ENCODE results near the gene KSR1.

Gene KSR1

DNA sequence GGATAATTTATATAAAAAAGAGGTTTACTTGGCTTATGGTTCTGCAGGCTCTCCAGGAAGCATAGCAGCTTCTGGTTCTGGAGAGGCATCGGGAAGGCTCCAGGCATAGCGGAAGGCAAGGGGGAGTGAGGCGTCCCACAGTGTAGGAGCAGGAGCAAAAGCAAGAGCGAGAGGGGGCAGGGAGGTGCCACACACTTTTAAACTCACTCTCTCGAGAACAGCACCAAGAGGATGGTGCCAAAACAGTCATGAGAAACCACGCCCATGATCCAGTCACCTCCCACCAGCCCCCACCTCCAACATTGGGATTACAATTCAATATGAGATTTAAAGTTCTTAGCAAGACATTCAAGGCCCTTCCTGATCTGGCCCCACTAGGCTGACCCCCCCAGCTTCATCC lies 124.8 kb downstream of the KSR1 start:
- TF ChIP-seq, protein P1, sequence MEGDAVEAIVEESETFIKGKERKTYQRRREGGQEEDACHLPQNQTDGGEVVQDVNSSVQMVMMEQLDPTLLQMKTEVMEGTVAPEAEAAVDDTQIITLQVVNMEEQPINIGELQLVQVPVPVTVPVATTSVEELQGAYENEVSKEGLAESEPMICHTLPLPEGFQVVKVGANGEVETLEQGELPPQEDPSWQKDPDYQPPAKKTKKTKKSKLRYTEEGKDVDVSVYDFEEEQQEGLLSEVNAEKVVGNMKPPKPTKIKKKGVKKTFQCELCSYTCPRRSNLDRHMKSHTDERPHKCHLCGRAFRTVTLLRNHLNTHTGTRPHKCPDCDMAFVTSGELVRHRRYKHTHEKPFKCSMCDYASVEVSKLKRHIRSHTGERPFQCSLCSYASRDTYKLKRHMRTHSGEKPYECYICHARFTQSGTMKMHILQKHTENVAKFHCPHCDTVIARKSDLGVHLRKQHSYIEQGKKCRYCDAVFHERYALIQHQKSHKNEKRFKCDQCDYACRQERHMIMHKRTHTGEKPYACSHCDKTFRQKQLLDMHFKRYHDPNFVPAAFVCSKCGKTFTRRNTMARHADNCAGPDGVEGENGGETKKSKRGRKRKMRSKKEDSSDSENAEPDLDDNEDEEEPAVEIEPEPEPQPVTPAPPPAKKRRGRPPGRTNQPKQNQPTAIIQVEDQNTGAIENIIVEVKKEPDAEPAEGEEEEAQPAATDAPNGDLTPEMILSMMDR (IDR thresholded peaks at IDR 0.05): no peak
- no peak for TF ChIP-seq ZFX (IDR thresholded peaks at IDR 0.05; ENCODE audit: borderline replicate concordance)
- no peak overlapping the region for H3K27ac ChIP-seq

DNA sequence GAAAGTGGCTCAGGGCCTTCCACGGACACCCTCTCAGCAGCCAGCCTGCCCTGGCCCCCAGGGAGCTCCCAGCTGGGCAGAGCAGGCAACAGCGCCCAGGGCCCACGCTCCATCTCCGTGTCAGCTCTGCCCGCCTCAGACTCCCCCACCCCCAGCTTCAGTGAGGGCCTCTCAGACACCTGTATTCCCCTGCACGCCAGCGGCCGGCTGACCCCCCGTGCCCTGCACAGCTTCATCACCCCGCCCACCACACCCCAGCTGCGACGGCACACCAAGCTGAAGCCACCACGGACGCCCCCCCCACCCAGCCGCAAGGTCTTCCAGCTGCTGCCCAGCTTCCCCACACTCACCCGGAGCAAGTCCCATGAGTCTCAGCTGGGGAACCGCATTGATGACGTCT lies 126.4 kb downstream of the KSR1 start:
- no peak for TF ChIP-seq ZFX (IDR thresholded peaks at IDR 0.05; ENCODE audit: borderline replicate concordance)
- TF ChIP-seq, protein P1 (IDR thresholded peaks at IDR 0.05): no peak
- no peak overlapping the region for H3K27ac ChIP-seq

DNA sequence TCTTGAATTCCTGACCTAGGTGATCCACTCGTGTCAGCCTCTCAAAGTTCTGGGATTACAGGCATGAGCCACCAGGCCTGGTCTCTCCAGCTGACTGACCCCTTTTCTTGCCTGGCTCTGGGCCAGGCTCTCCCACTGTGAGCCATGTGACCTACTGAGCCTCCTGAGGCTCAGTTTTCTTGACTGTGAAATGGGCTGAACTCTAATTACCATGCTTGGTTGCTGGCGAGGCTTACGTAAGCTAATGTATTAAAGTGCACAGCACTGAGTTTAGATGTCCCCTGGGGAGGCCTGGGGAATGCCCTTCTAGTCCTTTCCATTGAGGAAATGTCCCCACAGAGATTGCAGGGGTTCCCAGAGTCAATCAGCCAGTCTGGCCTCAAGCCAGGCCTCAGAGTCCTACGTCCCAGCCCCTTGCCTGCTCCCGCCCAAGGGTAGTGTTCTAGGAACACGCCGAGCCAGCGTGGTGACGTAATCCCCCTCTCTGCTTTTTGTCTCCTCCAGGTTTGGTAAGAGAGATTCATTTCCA lies 129.0 kb downstream of the KSR1 start:
- no peak overlapping the region for H3K27ac ChIP-seq
- TF ChIP-seq, protein P1 (IDR thresholded peaks at IDR 0.05): no peak
- TF ChIP-seq ZFX (IDR thresholded peaks at IDR 0.05; ENCODE audit: borderline replicate concordance): no peak

DNA sequence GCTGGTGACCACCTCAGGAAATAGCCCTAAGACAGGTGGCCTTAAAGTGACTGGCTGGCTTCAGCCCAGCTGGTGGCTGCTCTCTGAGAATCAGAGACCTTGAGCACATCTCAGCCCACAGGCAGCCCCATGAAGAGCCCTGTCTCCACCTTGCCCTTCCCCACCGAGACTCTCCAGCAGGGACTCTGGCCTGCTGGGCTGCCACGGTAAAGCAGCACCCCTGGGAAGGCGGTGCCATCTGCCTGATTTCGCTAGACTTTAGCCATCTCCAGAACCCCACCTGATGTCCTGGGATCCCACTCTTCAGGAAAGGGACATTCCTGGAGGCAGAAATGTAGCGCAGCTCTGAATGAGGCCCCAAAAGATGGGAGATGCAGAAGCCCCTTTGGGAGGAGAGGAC lies 129.5 kb downstream of the KSR1 start:
- no peak overlapping the region for H3K27ac ChIP-seq
- TF ChIP-seq ZFX (IDR thresholded peaks at IDR 0.05; ENCODE audit: borderline replicate concordance): no peak
- TF ChIP-seq, protein P1 (IDR thresholded peaks at IDR 0.05): no peak

DNA sequence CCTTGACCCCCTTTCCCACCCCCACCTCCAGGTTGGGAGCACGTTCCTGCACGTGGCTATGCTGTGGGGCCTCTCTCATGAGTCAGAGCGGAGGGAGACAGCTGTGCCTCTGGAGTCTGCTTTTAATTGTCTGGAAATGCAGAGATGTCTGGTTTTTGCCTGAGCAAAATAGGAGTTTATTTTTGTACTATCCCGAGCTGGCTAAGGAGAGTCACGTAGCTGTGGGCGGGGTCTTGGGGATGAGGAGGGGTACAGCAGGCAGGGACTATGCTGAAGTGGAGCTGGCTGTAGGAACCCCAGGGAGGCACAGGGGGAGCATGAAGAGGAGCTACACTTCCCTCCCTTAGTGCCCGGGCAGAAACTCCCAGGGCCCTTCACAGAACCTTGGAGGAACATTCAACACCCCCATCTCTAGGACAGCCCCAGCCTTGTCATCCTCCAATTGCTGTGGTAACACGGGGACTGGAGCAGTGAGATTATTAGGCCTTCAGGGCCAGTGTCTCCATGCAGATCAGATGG lies 130.0 kb downstream of the KSR1 start:
- H3K27ac ChIP-seq: no peak overlapping the region

DNA sequence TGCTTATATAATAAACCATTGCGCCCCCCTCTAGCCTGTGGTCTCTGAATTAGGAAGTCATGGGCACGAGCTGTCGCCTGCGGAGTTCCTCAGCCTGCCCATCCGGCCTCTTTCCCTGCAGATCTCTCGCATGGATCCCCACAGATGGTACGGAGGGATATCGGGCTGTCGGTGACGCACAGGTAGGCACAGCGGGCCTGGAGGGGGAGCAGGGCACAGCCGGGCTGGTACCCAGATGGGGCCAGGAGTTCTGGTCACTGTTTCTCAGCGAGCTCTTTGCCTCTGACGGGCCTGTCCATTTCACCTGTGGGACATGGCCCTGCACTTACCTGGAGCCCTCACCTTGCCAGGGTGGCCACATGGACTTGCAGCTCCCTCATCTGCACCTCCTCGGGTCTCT lies 132.1 kb downstream of the KSR1 start:
- no peak for TF ChIP-seq ZFX (IDR thresholded peaks at IDR 0.05; ENCODE audit: borderline replicate concordance)
- TF ChIP-seq, protein P1 (IDR thresholded peaks at IDR 0.05): no peak
- no peak overlapping the region for H3K27ac ChIP-seq

More for the DNA sequence above, 130.0 kb downstream of the KSR1 start:
- TF ChIP-seq ZFX (IDR thresholded peaks at IDR 0.05; ENCODE audit: borderline replicate concordance): no peak
- TF ChIP-seq, protein P1 (IDR thresholded peaks at IDR 0.05): no peak

DNA sequence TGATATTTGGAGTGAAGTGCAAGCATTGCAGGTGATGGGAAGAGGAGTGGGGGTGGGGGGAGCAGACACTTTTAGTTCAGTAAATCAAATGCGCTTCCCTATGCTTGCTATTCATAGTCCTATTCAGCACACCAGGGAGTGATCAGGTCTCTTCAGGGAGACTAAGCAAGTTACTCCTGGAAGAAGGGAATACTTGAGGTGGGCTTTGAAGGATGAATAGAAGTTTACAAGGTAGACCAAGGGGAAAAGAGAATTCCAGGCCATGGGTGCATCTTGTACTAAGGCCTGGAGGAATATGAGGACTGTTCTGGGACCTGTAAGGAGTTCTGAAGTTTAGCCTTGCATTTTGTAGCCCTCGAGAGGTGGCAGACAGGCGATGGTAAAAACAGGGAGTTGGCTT lies 134.6 kb downstream of the KSR1 start:
- TF ChIP-seq, protein P1 (IDR thresholded peaks at IDR 0.05): no peak
- no peak for TF ChIP-seq ZFX (IDR thresholded peaks at IDR 0.05; ENCODE audit: borderline replicate concordance)
- H3K27ac ChIP-seq: no peak overlapping the region

All from 22Rv1 (cell line).